GM21723 (cell line): ENCODE results near the gene MARCHF6.
"Not testable (repeated sequence)": the region's sequence is repeated elsewhere in the genome, so short reads cannot be mapped to it uniquely, and the experiment has no call there.

Experiments
- ATAC-seq: cut with Tn5 transposase; IDR thresholded peaks from one replicate; pipeline ENCODE4 v1.9.1; 2021; ENCODE audit warnings: mild to moderate bottlenecking, moderate library complexity; ENCODE audit not compliant: unreplicated experiment

MARCHF6 gene

GRCh38 chr5:10323588-10324488 lies 29.7 kb upstream of the MARCHF6 start:
- ATAC-seq, result no peak

GRCh38 chr5:10324518-10325370 lies 28.8 kb upstream of the MARCHF6 start:
- ATAC-seq, result no peak

- no peak for ATAC-seq
Observed at GRCh38 chr5:10328323-10328722, 25.2 kb upstream of the MARCHF6 start.

- no peak for ATAC-seq
Observed at GRCh38 chr5:10329446-10329819, 24.1 kb upstream of the MARCHF6 start.

- ATAC-seq, result no peak
Observed at GRCh38 chr5:10329820-10330481, 23.5 kb upstream of the MARCHF6 start.

- ATAC-seq, result no peak
Observed at GRCh38 chr5:10330511-10331230, 22.8 kb upstream of the MARCHF6 start.

GRCh38 chr5:10331341-10331796 lies 22.1 kb upstream of the MARCHF6 start:
- ATAC-seq, result no peak

GRCh38 chr5:10332301-10332700 lies 21.2 kb upstream of the MARCHF6 start:
- no peak for ATAC-seq

- ATAC-seq, result peak; percentile 70
Observed at GRCh38 chr5:10333154-10334006, 20.1 kb upstream of the MARCHF6 start.

GRCh38 chr5:10334831-10335230 lies 18.7 kb upstream of the MARCHF6 start:
- ATAC-seq, result no peak

- ATAC-seq, result no peak
Observed at GRCh38 chr5:10335711-10336470, 17.6 kb upstream of the MARCHF6 start.

GRCh38 chr5:10337107-10337506 lies 16.4 kb upstream of the MARCHF6 start:
- no peak for ATAC-seq

GRCh38 chr5:10337986-10338385 lies 15.5 kb upstream of the MARCHF6 start:
- ATAC-seq, result no peak

- no peak for ATAC-seq
Observed at GRCh38 chr5:10338686-10339057, 14.8 kb upstream of the MARCHF6 start.

GRCh38 chr5:10339058-10339811 lies 14.3 kb upstream of the MARCHF6 start:
- ATAC-seq, result no peak

GRCh38 chr5:10339958-10340357 lies 13.5 kb upstream of the MARCHF6 start:
- ATAC-seq, result no peak

- no peak for ATAC-seq
Observed at GRCh38 chr5:10343486-10343885, 10.0 kb upstream of the MARCHF6 start.

GRCh38 chr5:10344461-10345106 lies 8.9 kb upstream of the MARCHF6 start:
- ATAC-seq, result not testable (repeated sequence)
